ENCODE measurements around the gene SPATA2L. TPM values are rescaled to one million over a fixed set of nuclear protein-coding genes. Genes with fewer than 3 reads are reported as not detected.

Gene SPATA2L
- total and polyA plus RNA-seq, 10 donors, result 4.6 to 16.9 (median 10.3) TPM

GRCh38 chr16:89712274-89712781, 10.8 kb upstream of the SPATA2L start:
- peaks cover 0 to 15% (median 0%) of the 10 kb centered on the region in 7 donors for H3K27me3 ChIP-seq (replicated peaks in 1 of 7)
- peak overlapping the region in 7 of 8 donors; percentile 33 to 71 (median 49) for H3K4me3 ChIP-seq
- no peak for DNase-seq
- H3K9me3 ChIP-seq, result no peaks in the 10 kb centered on the region
- peaks cover 6 to 43% (median 19%) of the 10 kb centered on the region in 6 donors for H3K4me1 ChIP-seq
- intact Hi-C loops (cut with DNase I; ENCODE audit: low total_unique reads), result no loop called here
- peak overlapping the region in 3 of 8 donors; percentile 12 to 50 (median 16) for H3K27ac ChIP-seq
- peaks cover 0 to 45% (median 0%) of the 10 kb centered on the region in 6 donors for H3K36me3 ChIP-seq
- TF ChIP-seq, protein P1, sequence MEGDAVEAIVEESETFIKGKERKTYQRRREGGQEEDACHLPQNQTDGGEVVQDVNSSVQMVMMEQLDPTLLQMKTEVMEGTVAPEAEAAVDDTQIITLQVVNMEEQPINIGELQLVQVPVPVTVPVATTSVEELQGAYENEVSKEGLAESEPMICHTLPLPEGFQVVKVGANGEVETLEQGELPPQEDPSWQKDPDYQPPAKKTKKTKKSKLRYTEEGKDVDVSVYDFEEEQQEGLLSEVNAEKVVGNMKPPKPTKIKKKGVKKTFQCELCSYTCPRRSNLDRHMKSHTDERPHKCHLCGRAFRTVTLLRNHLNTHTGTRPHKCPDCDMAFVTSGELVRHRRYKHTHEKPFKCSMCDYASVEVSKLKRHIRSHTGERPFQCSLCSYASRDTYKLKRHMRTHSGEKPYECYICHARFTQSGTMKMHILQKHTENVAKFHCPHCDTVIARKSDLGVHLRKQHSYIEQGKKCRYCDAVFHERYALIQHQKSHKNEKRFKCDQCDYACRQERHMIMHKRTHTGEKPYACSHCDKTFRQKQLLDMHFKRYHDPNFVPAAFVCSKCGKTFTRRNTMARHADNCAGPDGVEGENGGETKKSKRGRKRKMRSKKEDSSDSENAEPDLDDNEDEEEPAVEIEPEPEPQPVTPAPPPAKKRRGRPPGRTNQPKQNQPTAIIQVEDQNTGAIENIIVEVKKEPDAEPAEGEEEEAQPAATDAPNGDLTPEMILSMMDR (IDR thresholded peaks at IDR 0.05 in 8 of 11, conservative IDR thresholded peaks at IDR 0.05 in 3 of 11), result no peak
- TF ChIP-seq POLR2A (IDR thresholded peaks at IDR 0.05) (no peak), POLR2AphosphoS5 (IDR thresholded peaks at IDR 0.05) (no peak)
- 9 to 27% (median 13%) methylated on average over 14 to 22 of the region's 22 CpGs for WGBS, 5 donors

DNA sequence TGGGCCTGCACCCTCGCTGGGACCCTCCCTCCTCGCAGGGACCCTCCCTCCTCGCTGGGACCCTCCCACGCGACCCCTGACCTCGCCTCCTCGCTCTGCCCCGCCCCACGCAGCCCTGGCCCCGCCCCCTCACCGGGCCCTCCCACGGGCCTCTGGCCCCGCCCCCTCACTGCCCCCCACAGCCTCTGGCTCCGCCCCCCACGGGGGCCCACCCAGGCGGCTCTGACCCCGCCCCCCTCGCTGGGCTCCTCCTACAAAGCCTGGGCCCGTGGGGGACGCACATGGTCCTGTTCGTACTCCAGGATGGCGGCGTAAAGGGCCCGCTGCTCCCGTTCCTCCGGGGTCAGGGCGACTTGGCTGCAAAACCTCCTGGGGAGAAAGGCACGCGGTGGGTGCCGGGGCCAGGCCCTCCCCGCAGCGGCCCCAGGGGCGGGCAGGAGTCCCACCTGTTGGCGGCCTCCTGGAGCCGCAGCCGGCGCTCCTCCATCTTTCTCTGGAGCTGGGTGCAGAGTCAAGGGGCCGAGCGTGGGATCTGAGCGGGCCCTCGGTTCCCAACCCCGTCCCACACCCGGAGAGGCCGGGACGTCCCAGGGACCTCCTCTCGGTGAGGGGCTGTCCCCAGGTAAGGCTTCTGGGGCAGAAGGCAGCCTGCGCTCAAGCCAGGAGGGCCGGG, 10.2 kb upstream of the SPATA2L start:
- intact Hi-C loops (cut with DNase I; ENCODE audit: low total_unique reads), result no loop called here
- peaks cover 0 to 48% (median 0%) of the 10 kb centered on the region in 6 donors for H3K36me3 ChIP-seq
- TF ChIP-seq POLR2A (IDR thresholded peaks at IDR 0.05) (no peak), POLR2AphosphoS5 (IDR thresholded peaks at IDR 0.05) (peak; percentile 23 to 72 (median 61))
- peak overlapping the region in 3 of 8 donors; percentile 12 to 50 (median 16) for H3K27ac ChIP-seq
- no peaks in the 10 kb centered on the region for H3K9me3 ChIP-seq
- peak; percentile 90 for DNase-seq
- 3 to 16% (median 5%) methylated on average over 6 to 48 of the region's 48 CpGs for WGBS, 5 donors
- H3K27me3 ChIP-seq (replicated peaks in 1 of 7), result peaks cover 0 to 15% (median 0%) of the 10 kb centered on the region in 7 donors
- H3K4me1 ChIP-seq, result peaks cover 6 to 43% (median 19%) of the 10 kb centered on the region in 6 donors
- peak overlapping the region in 7 of 8 donors; percentile 33 to 71 (median 49) for H3K4me3 ChIP-seq

DNA sequence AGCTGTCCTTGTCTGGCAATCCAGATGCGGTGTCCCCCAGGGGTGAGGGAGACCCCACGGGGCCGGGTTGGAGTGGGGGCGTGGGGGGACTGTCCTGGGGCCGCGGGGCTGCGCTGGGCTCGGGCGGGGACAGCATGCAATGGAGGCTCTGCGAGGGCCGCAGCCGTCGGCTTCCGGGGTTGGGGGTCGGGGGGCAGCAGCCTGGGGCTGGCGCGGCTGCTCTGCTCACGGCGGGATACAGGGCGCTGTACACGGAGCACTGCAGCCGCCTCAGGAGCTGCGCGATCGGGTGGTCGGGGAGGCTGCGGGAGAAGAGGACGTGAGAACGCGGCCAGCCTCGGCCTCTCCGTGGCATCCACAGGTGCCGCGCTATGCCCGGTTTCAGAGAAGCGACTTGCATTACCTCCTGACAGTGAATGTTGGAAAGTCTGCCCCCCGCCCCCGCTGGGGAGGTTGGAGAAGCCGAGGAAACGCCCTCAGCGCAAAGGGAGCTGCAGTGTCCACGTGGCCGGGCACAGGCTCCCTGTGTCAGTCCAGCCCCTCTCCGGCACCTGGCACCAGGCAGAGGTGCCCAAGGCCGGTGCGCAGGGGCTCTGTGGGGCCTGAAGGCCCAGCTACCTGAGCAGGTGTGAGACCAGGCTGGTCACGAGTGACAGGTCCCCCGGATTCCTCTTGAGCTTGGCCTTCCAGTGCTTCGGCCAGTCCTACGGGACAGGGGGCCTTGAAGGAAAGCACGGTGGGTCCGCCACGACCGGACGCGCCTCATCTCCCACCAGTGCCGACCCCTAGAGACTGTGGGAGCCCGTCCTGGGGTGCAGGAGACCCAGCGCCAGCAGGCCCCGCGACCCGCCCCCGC, 9.4 kb upstream of the SPATA2L start:
- TF ChIP-seq POLR2AphosphoS5 (IDR thresholded peaks at IDR 0.05) (peak in 1 of 3 donors; percentile 41), POLR2A (IDR thresholded peaks at IDR 0.05) (no peak)
- Histone ChIP-seq H3K9me3 (no peaks in the 10 kb centered on the region), H3K27ac (peak overlapping the region in 4 of 8 donors; percentile 51 to 64 (median 54)), H3K36me3 (peaks cover 0 to 42% (median 0%) of the 10 kb centered on the region in 6 donors), H3K4me1 (peaks cover 11 to 50% (median 24%) of the 10 kb centered on the region in 6 donors), H3K4me3 (peak overlapping the region in 2 of 8 donors; percentile 49 to 71), H3K27me3 (replicated peaks in 1 of 7) (peaks cover 0 to 15% (median 0%) of the 10 kb centered on the region in 7 donors)
- DNase-seq, result peak; percentile 78
- 73 to 86% (median 84%) methylated on average over 44 to 63 of the region's 63 CpGs for WGBS, 5 donors
- intact Hi-C loops (cut with DNase I; ENCODE audit: low total_unique reads), result no loop called here

DNA sequence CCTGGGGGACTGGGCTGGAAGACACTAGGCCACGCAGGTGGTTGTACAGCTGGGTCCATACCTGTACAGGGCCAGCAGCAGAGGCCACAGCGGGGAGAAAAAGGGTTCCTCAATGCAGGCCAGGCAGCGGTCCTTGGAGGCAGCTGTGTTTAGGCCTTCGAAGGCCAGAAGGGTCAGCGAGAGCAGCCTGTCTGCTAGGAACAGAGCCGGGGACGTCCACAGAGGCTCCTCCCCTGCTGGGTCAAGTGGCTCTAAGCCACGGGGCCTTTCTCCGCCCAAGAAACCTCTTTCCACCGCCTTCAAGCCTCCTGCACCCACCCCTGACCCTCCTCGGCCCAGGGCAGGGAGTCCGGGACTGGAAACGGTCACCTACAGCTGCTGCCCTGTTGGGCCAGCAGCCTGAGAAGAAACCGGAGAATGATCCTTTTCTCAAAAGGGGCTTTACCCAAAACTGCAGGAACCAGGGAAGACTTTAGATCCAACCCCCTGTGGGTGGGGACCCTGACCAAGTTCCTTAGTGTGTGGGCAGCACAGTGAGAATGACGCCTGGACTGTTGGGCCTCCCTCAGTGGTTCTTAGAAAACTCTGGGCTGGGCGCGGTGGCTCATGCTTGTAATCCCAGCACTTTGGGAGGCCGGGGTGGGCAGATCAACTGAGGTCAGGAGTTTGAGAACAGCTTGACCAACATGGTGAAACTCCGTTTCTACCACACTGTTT, 8.4 kb upstream of the SPATA2L start:
- WGBS, 5 donors, result 72 to 83% (median 79%) methylated on average over 16 to 19 of the region's 19 CpGs
- peaks cover 0 to 15% (median 0%) of the 10 kb centered on the region in 7 donors for H3K27me3 ChIP-seq (replicated peaks in 1 of 7)
- peak overlapping the region in 5 of 8 donors; percentile 44 to 64 (median 52) for H3K27ac ChIP-seq
- peak in 2 of 3 donors; percentile 39 to 48 for TF ChIP-seq POLR2AphosphoS5 (IDR thresholded peaks at IDR 0.05)
- no peak for TF ChIP-seq POLR2A (IDR thresholded peaks at IDR 0.05)
- H3K4me1 ChIP-seq, result peaks cover 11 to 58% (median 27%) of the 10 kb centered on the region in 6 donors
- no peak overlapping the region for H3K4me3 ChIP-seq
- H3K9me3 ChIP-seq, result no peaks in the 10 kb centered on the region
- intact Hi-C loops (cut with DNase I; ENCODE audit: low total_unique reads), result loop anchor here (5.0 kb wide), 1 partner anchor 152 kb away; no protein-coding TSS in a partner anchor
- H3K36me3 ChIP-seq, result peaks cover 0 to 38% (median 0%) of the 10 kb centered on the region in 6 donors
- DNase-seq, result peak; percentile 75

DNA sequence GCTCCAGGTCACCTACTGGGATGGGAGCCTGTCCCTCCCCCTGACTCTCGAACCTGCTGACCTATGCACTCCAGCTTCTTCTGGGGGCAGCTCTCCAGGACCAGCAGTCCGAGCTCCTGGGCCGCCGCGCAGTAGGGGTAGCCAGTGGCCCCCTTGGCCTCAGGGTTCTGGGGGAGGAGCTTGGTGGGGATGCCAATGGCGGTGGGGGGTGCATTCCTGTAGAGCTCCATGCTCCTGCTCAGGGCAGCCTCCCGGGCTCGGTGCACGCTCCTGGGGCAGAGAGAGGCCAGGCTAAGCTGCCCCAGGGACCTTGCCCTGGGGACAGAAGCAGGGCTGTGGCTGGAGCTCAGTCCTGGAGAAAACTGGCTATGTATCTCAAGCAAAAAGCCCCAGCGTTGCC, 7.7 kb upstream of the SPATA2L start:
- H3K9me3 ChIP-seq, result no peaks in the 10 kb centered on the region
- WGBS, 5 donors, result 89 to 95% (median 89%) methylated on average over 4 to 10 of the region's 10 CpGs
- no peak overlapping the region for H3K4me3 ChIP-seq
- intact Hi-C loops (cut with DNase I; ENCODE audit: low total_unique reads), result loop anchor here (5.0 kb wide), 1 partner anchor 153 kb away; no protein-coding TSS in a partner anchor
- peaks cover 11 to 58% (median 27%) of the 10 kb centered on the region in 6 donors for H3K4me1 ChIP-seq
- TF ChIP-seq POLR2AphosphoS5 (IDR thresholded peaks at IDR 0.05), result no peak
- TF ChIP-seq POLR2A (IDR thresholded peaks at IDR 0.05), result no peak
- TF ChIP-seq, protein P1 (IDR thresholded peaks at IDR 0.05 in 8 of 11, conservative IDR thresholded peaks at IDR 0.05 in 3 of 11), result no peak
- peaks cover 0 to 15% (median 0%) of the 10 kb centered on the region in 7 donors for H3K27me3 ChIP-seq (replicated peaks in 1 of 7)
- DNase-seq, result no peak
- peak overlapping the region in 4 of 8 donors; percentile 51 to 64 (median 54) for H3K27ac ChIP-seq
- H3K36me3 ChIP-seq, result peaks cover 0 to 38% (median 0%) of the 10 kb centered on the region in 6 donors
